ENCODE data around the gene RPH3AL.
A peak's percentile ranks its signal among the peaks of the same experiment; 100 is the strongest.

The RPH3AL gene, protein sequence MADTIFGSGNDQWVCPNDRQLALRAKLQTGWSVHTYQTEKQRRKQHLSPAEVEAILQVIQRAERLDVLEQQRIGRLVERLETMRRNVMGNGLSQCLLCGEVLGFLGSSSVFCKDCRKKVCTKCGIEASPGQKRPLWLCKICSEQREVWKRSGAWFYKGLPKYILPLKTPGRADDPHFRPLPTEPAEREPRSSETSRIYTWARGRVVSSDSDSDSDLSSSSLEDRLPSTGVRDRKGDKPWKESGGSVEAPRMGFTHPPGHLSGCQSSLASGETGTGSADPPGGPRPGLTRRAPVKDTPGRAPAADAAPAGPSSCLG

DNA sequence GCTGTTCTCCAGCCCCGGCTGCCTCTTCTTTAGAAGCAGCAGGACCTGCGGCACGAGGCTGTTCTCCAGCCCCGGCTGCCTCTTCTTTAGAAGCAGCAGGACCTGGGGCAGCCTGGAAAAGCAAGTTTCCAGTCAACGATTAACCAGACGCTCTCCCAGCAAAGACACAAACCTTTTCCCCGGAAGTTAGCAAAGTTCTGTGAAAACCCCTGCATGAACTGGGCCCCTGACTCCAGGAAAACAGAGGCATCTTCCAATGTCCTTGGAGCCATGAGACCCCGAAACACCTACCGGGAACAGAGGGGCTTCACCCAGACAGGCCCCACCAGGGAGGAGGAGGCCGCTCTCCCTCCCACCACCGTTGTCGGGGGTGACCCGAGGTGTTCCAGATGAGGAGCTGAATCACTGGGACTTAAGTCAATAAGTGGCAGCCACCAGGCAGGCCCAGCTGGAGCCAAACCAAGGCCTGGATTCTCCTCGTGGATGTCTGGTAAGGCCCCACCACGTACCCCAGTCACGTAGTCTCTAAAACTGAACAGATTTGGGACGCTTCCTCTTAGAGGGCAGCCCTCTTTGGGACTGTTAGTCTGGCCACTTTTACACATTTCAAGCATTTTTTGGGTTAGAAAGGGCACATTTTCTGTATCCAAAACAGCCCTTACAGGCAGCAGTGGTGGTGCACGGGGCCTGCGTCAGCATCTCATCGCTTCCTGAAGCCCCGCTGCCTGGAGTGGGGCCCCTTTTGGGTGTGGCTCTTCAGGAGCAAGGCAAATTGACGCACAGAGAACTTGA, at the start of gene RPH3AL:
Gene RPH3AL, minus strand, starts transcription at position 387 of the 792 bp plus-strand sequence. CDS start 25,264 bp downstream, outside the sequence.
- DNase-seq, result peak; percentile 72

DNA sequence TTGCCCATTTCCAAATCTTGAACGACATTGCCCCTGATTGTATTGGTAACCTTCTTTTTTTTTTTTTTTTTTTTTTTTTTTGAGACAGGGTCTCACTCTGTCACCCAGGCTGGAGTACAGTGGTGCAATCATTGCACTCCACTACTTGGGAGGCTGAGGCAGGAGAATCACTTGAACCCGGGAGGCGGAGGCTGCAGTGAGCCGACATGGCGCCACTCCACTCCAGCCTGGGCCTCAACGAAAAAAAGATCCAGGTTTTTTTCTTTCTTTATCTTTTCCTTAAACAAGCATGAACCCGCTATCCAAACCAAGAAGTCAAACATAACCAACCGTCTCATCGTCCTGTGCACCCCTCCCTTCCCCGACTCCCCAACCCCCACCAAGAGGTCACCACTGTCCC, 47.6 kb upstream of the RPH3AL start:
- no peak for DNase-seq

DNA sequence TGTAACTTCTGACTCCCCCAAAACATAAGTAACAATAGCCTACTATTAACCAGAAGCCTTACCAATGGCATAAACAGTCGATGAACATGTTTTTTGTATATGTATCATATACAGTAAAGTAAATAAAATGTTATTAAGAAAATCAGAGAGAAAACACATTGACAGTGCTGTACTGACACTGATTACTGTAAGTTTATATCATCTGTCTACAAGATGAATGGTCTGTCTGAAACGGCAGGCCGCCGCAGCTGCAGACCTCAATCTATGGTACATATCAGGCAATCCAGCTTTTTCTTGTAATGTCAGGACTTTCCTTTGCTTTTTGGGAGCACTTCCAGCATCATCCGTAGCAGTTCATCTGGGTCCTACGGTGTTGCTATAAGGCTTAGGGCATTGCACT, 44.2 kb upstream of the RPH3AL start:
- DNase-seq, result no peak

DNA sequence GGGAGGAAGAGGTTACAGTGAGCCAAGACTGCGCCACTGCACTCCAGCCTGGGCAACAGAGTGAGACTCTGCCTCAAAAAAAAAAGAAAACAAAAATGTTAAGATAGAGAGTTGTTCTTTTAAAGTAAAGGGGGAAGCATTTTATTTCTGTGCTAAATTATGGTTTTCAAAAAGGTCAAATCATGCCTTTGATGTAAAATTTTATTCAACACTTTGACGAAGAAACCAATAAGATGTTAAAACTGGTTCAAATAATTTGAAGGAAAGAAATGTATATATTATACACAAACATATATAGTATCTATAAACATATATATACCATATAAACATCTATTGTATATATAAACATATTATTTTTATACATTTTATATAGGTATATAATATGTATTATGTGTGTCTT, 43.4 kb upstream of the RPH3AL start:
- DNase-seq, result no peak

DNA sequence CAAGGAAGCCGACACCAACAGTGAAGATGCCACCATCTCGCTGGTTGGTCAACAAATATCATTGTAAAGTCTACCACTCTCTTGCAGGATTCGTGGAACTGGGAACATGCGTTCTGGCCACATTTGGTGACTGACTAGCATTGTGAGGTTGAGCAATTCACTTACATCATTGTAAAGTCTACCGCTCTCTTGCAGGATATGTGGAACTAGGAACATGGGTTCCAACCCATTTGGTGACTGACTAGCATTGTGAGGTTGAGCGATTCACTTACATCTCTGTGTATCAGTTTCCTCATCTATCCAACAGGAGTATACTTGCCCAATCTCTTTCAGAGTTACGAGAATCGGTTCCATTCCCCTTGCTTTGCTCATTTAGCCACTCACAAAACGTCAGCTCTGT, 42.6 kb upstream of the RPH3AL start:
- DNase-seq, result no peak

DNA sequence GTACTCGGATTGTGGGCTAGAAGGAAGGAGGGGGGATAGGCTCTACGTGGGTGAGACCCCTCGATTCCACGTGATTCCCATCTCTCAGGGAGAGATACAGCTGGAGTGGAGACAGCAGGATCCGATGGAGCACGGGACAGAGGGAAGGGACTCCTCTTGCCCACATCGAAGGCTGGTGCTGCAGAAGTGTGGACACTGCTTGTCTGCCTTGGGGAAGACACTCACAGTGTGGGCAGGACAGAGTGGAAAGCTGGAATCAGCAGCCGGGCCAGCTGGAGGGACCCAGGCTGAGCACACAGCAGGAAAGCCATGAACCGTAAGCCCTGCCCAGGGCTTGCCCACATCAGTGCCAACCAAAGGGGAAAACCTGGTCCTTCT, 42.1 kb upstream of the RPH3AL start:
- DNase-seq, result no peak

DNA sequence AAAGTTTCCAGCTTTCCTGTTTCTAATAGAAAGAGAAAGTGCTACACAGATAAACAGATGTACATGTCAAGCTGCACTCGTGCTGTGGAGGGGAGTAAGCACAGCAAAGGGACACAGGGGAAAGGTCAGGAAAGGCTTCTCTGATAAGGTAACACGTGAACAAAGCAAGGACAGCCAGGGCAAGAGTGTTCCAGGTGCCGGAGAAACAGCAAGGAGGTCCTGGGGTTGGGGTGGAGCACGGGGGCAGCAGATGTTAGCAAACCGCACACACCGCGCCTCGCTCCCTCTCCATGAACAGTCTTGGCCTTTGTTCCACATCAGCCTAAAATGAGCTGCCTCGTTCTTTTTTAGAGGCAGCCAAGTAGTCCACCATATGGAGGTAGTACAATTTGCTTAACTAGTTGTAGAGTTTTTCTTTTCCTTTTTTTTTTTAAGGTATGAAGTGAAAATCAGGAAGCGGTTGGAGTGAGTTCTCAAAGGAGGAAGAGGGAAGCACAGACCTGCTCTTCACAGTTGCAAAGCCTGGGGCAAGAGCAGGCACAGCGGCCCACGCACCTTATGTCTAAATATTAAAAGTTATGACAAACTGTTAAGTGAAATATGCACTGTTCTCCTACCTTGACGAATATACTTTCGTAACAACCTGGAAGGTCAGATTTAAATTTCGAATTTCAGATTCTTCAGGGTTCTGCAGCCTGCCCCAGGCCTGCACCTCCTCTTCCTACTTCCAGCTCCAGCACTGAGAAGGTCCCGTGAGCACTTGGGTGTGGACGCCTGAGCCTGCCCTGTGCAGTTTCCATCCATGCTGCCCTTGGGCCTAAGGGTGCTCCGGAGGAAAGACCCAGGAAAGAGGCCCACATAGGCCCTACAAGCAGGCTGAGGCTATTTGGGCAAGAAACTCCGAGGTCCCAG, 41.5 kb upstream of the RPH3AL start:
- no peak for DNase-seq

DNA sequence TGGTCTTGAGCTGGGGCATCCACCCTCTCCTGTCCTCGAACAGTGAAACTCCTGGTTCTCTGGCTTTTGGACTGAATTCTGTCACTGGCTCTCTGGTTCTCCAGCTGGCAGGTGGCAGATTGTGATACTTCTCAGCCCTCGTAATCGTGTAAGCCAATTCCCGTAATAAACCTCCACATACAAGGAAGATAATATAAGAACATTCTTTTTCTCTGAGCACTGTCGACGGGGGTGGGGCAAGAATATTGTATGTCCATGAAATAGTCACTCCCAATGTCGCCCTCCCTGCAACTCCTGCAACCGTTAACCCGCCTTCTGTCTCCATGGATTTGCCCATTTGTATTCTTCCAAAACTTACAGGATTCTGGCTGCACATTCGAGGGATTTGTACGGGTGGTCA, 39.2 kb upstream of the RPH3AL start:
- no peak for DNase-seq

DNA sequence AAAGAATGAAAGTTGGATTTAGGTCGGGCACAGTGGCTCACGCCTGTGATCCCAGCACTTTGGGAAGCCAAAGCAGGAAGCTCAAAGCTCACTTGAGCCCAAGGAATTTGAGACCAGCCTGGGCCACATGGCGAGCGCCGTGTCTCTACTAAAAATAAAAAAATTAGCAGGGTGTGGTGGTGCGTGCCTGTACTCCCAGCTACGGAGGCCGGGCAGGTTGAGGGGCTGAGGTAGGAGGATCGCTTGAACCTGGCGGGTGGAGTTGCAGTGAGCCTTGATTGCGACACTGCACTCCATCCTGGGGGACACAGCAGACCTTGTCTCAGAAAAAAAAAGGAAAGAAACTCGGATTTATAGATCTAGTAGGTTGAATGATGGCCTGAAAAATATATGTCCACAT, 37.4 kb upstream of the RPH3AL start:
- no peak for DNase-seq

DNA sequence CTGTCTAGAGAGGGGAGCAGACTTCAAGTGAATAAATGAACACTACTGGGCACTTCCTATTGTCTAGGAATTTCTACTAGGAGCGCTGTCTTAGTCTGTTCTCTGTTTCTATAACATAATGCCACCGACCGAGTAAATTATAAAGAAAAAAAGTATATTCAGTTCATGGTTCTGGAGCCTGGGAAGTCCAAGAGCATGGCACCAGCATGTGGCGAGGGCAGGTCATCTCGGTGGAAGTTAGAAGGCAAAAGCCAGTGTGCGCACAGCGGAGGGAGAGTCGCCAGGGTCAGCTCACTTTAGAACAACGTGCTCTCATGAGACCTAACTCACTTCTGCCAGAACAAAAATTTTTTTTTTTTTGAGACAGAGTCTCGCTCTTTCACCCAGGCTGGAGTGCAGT, 35.5 kb upstream of the RPH3AL start:
- no peak for DNase-seq

DNA sequence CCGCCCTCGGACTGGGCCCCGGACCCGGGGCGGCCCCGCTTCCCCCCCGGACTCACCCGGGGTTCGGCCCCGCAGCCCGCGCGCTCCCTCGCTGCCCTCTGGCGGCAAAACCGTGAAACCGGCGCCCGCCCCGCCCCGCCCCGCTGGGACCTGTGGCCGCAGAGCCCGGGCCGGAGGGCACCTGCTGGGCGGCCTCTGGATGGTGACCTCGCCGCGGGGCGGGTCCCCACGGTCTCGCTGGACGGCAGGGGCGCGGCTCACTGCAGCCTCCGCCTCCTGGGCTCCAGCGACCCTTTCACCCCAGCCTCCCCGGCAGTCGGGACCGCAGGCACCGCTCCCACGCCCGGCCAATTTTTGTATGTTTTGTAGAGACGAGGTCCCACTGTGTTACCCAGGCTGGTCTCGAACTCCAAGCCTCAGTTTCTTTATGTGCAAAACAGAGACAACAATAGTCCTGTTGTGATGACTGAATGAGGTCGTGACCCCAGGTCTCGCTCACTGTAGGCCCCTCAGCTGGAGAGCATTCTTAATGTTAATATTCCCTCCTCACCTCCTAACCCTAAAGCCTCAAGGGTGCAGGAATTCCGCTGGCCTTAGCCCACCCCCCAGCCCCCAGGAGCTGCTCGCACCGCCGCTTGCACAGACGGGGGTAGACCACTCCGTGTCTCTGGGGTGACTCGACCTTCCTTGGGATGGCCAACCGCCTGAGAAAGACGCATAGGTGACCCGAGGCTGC, 33.7 kb upstream of the RPH3AL start:
- peak; percentile 81 for DNase-seq

DNA sequence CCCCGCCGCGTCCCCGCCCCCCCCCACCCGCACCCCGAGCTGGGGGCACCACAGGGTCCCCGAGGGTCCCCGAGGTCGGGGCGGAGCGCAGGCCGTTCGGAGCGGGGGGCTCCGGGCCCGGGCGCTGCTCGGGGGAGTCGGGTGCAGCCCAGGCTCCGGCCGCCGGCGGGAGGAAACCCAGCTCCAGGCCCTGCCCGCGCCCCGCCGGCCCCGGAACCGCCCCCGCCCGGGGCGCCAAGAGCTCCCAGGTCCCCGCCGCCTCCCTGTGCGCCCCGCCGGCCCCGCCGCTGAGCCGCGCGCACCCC, 33.2 kb upstream of the RPH3AL start:
- no peak for DNase-seq

DNA sequence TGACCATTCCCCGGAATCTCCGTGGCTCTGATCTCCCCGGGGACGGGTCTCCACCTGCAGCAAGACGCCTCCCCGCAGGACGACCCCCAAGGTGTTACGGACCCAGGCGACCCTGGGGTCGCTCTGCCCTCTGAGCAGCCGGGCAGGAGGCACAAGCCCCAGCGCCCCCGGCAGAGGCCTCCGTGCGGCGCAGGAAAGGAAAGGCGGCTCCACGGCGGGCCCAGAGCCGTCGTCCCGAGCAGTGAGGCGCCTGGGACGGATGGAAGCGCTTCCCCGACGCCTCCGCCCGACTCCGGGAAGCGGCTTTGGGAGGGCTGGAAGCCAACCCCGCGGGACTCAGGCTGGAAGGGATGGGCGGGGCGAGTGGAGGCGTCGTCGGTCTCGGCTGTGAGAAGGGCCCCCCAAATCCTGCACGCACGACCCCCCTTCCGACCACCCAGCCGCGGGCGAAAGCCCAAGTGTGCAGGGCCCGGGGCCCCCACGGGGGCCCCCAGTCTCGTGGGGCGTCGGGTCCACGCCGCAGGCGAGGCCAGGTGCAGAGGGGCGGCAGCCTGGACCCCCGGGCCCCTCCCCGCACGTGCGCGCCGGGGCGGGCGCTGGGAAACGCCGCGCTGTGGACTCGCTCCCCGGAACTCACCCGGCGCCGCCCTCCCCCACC, 32.7 kb upstream of the RPH3AL start:
- DNase-seq, result peak; percentile 83

DNA sequence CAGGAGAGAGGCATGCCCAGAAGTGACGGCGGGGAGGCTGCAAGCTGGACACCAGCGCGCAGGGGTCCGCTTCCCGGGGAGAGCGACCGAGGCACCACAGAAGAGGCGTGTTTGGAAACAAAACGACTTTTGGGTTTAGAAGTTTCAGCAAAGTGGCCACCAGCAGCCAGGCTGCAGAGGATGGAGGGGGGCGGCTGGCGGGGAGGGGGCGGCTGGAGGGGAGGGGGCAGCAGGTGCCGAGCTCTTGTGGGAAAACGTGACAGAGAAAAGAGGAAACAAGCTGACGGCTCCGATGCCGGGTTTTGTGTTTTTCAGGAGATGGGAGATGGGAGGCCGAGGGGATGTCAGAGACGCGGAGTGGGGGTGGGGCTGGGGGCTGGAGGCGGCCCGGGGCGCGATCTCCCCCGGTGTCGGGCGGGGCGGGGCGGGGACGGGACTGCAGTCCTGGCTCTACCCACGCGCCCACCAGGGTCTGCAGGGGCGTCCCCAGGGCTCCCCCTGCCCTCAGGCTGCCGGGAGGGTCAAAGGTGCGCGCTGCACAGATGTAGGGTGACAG, 32.1 kb upstream of the RPH3AL start:
- no peak for DNase-seq

DNA sequence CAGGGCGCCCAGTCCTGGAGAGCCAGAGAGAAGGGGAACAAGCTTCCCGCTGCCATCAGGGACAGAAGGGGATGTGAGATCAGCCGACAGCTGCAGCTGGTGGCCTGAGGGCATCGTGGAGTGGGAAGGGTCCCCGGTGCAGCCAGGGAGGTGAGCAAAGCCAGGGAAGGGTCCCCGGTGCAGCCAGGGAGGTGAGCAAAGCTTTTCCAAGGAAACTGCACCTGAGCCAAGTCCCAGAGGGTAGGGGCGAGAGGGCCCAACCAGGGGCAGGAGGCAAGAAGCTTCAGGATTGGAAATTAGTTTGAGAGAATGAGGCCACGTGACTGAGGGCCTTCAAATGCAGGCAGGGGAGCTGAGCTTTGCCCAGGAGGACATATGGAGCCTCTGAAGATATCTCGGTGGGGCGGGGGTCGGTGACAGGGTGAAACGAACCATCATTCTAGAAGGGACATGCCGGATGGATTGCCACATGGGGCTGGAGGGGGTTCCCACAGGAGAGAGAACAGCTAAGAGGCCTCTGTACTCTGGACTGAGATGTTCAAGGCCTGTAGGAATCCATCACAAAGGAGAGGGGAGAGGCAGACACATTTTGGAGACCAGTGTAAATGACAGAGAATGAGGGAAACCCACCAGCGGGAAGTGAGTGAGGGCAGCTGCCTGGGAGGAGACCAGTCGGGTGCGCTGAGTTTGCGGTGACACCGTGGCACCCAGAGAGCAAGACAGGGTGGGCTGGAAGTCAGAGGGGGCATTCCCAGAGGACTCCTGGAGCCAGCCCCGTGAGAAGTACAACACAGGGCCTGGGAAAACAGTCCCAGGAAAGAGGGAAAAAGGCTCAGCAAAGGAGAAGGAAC, 31.4 kb upstream of the RPH3AL start:
- no peak for DNase-seq

DNA sequence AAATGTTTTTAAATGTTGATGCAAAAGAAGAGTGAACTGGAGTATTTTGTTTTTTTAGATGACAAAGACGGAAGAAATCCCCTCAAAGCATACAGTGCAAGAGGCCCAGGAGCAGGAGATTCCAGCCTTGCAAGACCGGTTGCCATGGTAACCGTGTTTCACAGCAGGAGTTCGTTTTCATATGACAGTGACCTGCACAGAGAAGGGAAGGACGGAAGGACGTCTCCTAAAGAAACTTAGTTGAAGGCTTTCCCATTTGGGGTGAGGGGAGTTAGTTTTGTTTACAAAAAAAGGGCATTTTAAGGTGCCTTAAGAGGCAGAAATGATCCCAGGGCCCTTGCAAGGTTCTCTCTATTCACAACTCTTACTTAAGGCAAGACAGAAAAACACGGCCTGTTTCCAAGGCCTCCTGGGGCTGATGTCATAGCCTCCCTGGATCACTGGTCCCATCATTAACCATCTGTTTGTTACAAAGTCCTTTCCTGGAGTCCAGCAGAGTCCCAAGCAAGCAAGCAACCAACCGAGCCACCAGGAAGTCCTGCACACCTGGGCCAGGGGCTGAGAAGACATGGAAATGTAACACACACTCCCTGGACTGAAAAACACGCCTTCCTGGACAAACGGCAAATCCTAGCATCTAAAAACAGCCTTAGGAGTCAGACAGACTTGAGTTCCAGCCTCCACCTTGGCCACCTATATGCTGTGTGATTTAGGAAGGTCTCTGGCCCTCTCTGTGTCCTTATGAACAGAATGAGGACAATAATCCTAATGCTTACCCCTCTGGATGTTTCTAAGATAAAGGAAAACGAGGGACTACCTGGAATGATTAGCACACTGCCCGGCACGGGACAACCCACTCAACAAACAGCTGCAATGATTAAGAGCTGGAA, 30.3 kb upstream of the RPH3AL start:
- DNase-seq, result peak; percentile 69

DNA sequence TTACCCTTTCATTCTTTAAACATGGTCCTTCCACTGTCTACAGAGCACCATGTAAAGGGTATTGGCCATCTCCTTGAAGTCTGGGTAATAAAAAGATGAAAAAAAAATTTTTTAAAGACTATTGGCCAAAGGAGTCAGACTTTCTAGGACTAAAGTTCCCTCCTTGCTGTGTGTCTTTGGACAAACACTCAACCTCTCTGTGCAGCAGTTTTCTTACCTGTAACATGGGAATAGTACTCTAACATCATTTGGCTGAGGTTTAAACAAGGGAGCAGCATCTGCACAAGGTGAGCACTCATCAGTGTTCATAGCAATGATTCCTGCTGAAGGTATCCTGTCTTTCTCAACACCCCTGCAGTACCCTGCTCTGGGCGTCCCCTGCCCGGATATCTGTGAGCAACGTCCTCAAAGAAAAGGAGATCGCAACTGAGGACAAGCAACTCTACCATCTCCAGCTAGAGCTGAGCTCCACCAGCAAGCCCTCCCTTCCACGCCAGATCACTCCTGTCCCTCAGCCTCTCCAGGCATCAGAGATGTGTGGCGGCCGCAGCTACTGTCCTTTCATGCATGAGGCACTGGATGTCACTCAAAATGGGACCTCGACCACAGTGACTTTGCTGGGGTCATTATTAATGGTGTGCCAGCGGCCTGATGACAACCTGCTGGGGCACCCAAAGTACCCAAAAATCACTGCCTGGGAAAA, 29.5 kb upstream of the RPH3AL start:
- no peak for DNase-seq

DNA sequence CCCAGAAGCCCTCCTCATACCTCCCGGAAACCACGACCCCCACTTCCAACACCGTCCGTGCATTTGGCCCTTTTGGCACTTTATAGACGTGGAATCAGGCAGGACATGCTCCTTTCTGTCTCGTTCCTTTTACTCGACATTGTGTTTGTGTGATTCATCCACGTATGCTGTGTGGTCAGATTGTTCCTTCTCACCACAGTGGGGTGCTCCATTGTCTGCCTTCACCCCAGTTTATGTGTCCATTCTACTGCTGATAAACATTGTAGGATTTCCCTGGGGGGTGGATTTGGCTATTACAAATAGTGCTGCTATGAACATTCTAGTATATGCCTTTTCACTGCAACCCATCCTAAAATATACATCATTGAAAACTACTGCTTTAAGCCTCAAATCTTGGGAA, 28.9 kb upstream of the RPH3AL start:
- no peak for DNase-seq
